SW480 (cell line): ENCODE results near the gene SLC17A6.

ENCODE experiments used
- DNase-seq: peaks from one replicate; pipeline ENCODE4 v3.0.0-alpha.2; 2016; ENCODE audit warnings: low spot score

SLC17A6 gene

GRCh38 chr11:22337596-22338485 is at the start of gene SLC17A6:
TSS of gene SLC17A6 (plus strand) at chr11:22338381. CDS start at chr11:22338534, 153 bp downstream.
- peak; percentile 39 for DNase-seq

GRCh38 chr11:22302368-22302767 is 35.8 kb upstream of the SLC17A6 start:
- no peak for DNase-seq

GRCh38 chr11:22304337-22304961 is 33.7 kb upstream of the SLC17A6 start:
- DNase-seq, result peak; percentile 64

- DNase-seq, result no peak
Measured at GRCh38 chr11:22317656-22318055, 20.5 kb upstream of the SLC17A6 start.

GRCh38 chr11:22331771-22332170 is 6.4 kb upstream of the SLC17A6 start:
- no peak for DNase-seq

GRCh38 chr11:22336587-22336986 is 1.6 kb upstream of the SLC17A6 start:
- DNase-seq, result no peak

- DNase-seq, result no peak
Measured at GRCh38 chr11:22339611-22340010, 1.4 kb downstream of the SLC17A6 start.

GRCh38 chr11:22340235-22340634 is 2.1 kb downstream of the SLC17A6 start:
- DNase-seq, result no peak

GRCh38 chr11:22340701-22341587 is 2.8 kb downstream of the SLC17A6 start:
- no peak for DNase-seq

GRCh38 chr11:22341588-22341931 is 3.4 kb downstream of the SLC17A6 start:
- DNase-seq, result no peak

GRCh38 chr11:22342211-22343031 is 4.2 kb downstream of the SLC17A6 start:
- DNase-seq, result no peak

- no peak for DNase-seq
Measured at GRCh38 chr11:22343032-22343324, 4.8 kb downstream of the SLC17A6 start.

- no peak for DNase-seq
Measured at GRCh38 chr11:22343371-22344032, 5.3 kb downstream of the SLC17A6 start.

- DNase-seq, result no peak
Measured at GRCh38 chr11:22344081-22344480, 5.9 kb downstream of the SLC17A6 start.

GRCh38 chr11:22346282-22346681 is 8.1 kb downstream of the SLC17A6 start:
- DNase-seq, result no peak

GRCh38 chr11:22347857-22348487 is 9.8 kb downstream of the SLC17A6 start:
- DNase-seq, result no peak

- DNase-seq, result no peak
Measured at GRCh38 chr11:22349491-22349890, 11.3 kb downstream of the SLC17A6 start.

GRCh38 chr11:22359295-22359694 is 21.1 kb downstream of the SLC17A6 start:
- no peak for DNase-seq

- no peak for DNase-seq
Measured at GRCh38 chr11:22371160-22371559, 33.0 kb downstream of the SLC17A6 start.

- DNase-seq, result no peak
Measured at GRCh38 chr11:22387126-22387525, 48.9 kb downstream of the SLC17A6 start.
